GM18907 (cell line): ENCODE measurements around the gene SLC26A6.

Source experiments
- ATAC-seq: cut with Tn5 transposase; IDR thresholded peaks from one replicate; pipeline ENCODE4 v1.9.1; 2021; ENCODE audit warnings: mild to moderate bottlenecking, moderate library complexity; ENCODE audit not compliant: unreplicated experiment

Gene SLC26A6

GRCh38 chr3:48633256-48633655 is 2.0 kb downstream of the SLC26A6 start:
- ATAC-seq: no peak

- ATAC-seq: no peak
Observed at GRCh38 chr3:48631516-48632448, 3.5 kb downstream of the SLC26A6 start.

GRCh38 chr3:48630833-48631232 is 4.4 kb downstream of the SLC26A6 start:
- ATAC-seq: no peak

GRCh38 chr3:48630407-48630806 is 4.9 kb downstream of the SLC26A6 start:
- no peak for ATAC-seq

- no peak for ATAC-seq
Observed at GRCh38 chr3:48629894-48630293, 5.4 kb downstream of the SLC26A6 start.

- ATAC-seq: no peak
Observed at GRCh38 chr3:48628277-48629017, 6.8 kb downstream of the SLC26A6 start.

GRCh38 chr3:48625600-48625999 is 9.7 kb downstream of the SLC26A6 start:
- no peak for ATAC-seq

- no peak for ATAC-seq
Observed at GRCh38 chr3:48624767-48625166, 10.5 kb downstream of the SLC26A6 start.

- ATAC-seq: no peak
Observed at GRCh38 chr3:48623851-48624547, 11.3 kb downstream of the SLC26A6 start.

- no peak for ATAC-seq
Observed at GRCh38 chr3:48621461-48621869, 13.8 kb downstream of the SLC26A6 start, which contains the start of gene TMEM89. Gene TMEM89 (minus strand): TSS chr3:48621769. CDS start chr3:48621756, 13 bp downstream.

GRCh38 chr3:48619541-48620524 is 15.4 kb downstream of the SLC26A6 start:
- no peak for ATAC-seq

- no peak for ATAC-seq
Observed at GRCh38 chr3:48617559-48617958, 17.7 kb downstream of the SLC26A6 start.

- ATAC-seq: no peak
Observed at GRCh38 chr3:48614044-48614443, 21.2 kb downstream of the SLC26A6 start.

GRCh38 chr3:48612309-48612708 is 23.0 kb downstream of the SLC26A6 start:
- ATAC-seq: no peak

- ATAC-seq: peak; percentile 91
Observed at GRCh38 chr3:48609088-48610005, 25.9 kb downstream of the SLC26A6 start, which contains the start of gene UQCRC1. Gene UQCRC1 (minus strand): TSS chr3:48609646. CDS start chr3:48609620, 26 bp downstream.

- no peak for ATAC-seq
Observed at GRCh38 chr3:48607519-48607918, 27.7 kb downstream of the SLC26A6 start.

- ATAC-seq: no peak
Observed at GRCh38 chr3:48601622-48601994, 33.7 kb downstream of the SLC26A6 start.

GRCh38 chr3:48600711-48601621 is 34.3 kb downstream of the SLC26A6 start:
- ATAC-seq: no peak
